Stimulated activated CD4-positive, alpha-beta T cell treated with anti-CD3 and anti-CD28 coated beads, TNF-alpha, amount 100 ng/mL, for 24 hours (primary cell): ENCODE data around the gene HEMK1.

Source experiments
- DNase-seq, 3 experiments: peaks; one replicate each; pipeline ENCODE4 v3.0.0-alpha.2; 2020; ENCODE audit warnings: low read depth in 3 of 3

Gene HEMK1

GRCh38 chr3:50542177-50543034, 26.9 kb upstream of the HEMK1 start:
- peak; percentile 46 to 58 (median 49) for DNase-seq

GRCh38 chr3:50545781-50546180, 23.5 kb upstream of the HEMK1 start:
- DNase-seq, result no peak

GRCh38 chr3:50549226-50549625, 20.1 kb upstream of the HEMK1 start:
- no peak for DNase-seq

GRCh38 chr3:50550079-50550736, 19.1 kb upstream of the HEMK1 start:
- DNase-seq, result peak in 2 of 3 experiments; percentile 36 to 66

- DNase-seq, result no peak
Observed at GRCh38 chr3:50551054-50551659, 18.2 kb upstream of the HEMK1 start.

- no peak for DNase-seq
Observed at GRCh38 chr3:50551681-50552435, 17.5 kb upstream of the HEMK1 start.

GRCh38 chr3:50552598-50552997, 16.7 kb upstream of the HEMK1 start:
- no peak for DNase-seq

- peak in 1 of 3 experiments; percentile 20 for DNase-seq
Observed at GRCh38 chr3:50554553-50554952, 14.8 kb upstream of the HEMK1 start.

GRCh38 chr3:50557106-50557505, 12.2 kb upstream of the HEMK1 start:
- DNase-seq, result no peak

- no peak for DNase-seq
Observed at GRCh38 chr3:50557915-50558314, 11.4 kb upstream of the HEMK1 start.

- no peak for DNase-seq
Observed at GRCh38 chr3:50559702-50560101, 9.6 kb upstream of the HEMK1 start.

- DNase-seq, result no peak
Observed at GRCh38 chr3:50562861-50563260, 6.5 kb upstream of the HEMK1 start.

GRCh38 chr3:50563867-50564266, 5.5 kb upstream of the HEMK1 start:
- DNase-seq, result no peak

GRCh38 chr3:50564321-50564720, 5.0 kb upstream of the HEMK1 start:
- DNase-seq, result no peak

GRCh38 chr3:50567011-50567385, 2.3 kb upstream of the HEMK1 start:
- DNase-seq, result no peak

- peak; percentile 86 to 97 (median 89) for DNase-seq
Observed at GRCh38 chr3:50567386-50568167, 1.7 kb upstream of the HEMK1 start, which contains the start of gene C3orf18. Gene C3orf18 (minus strand): TSS chr3:50567747. CDS start chr3:50565699, 2,048 bp downstream.

- DNase-seq, result no peak
Observed at GRCh38 chr3:50570508-50571279, 1.4 kb downstream of the HEMK1 start.

GRCh38 chr3:50571486-50571885, 2.2 kb downstream of the HEMK1 start:
- DNase-seq, result no peak

- DNase-seq, result peak; percentile 68 to 82 (median 70)
Observed at GRCh38 chr3:50572158-50572557, 2.8 kb downstream of the HEMK1 start.

GRCh38 chr3:50572801-50573371, 3.6 kb downstream of the HEMK1 start:
- DNase-seq, result peak in 1 of 3 experiments; percentile 49
